ENCODE measurements around the gene SECISBP2.
"Not testable (repeated sequence)": the region's sequence is repeated elsewhere in the genome, so short reads cannot be mapped to it uniquely, and the experiment has no call there.

The SECISBP2 gene

GRCh38 chr9:89366711-89367110 is 48.4 kb downstream of the SECISBP2 start:
- no peak for DNase-seq (ENCODE audit: low spot score)

GRCh38 chr9:89367281-89367680 is 49.0 kb downstream of the SECISBP2 start:
- DNase-seq (ENCODE audit: low spot score): no peak

- DNase-seq (ENCODE audit: low spot score): no peak
These were observed 49.6 kb downstream of the SECISBP2 start for GRCh38 chr9:89367726-89368437.

GRCh38 chr9:89368550-89368949 is 50.2 kb downstream of the SECISBP2 start:
- no peak for DNase-seq (ENCODE audit: low spot score)

- DNase-seq (ENCODE audit: low spot score): no peak
These were observed 50.7 kb downstream of the SECISBP2 start for GRCh38 chr9:89368978-89369377.

GRCh38 chr9:89370593-89370992 is 52.3 kb downstream of the SECISBP2 start:
- no peak for DNase-seq (ENCODE audit: low spot score)

- not testable (repeated sequence) for DNase-seq (ENCODE audit: low spot score)
These were observed 53.5 kb downstream of the SECISBP2 start for GRCh38 chr9:89371791-89372190.

GRCh38 chr9:89372230-89372816 is 54.0 kb downstream of the SECISBP2 start:
- DNase-seq (ENCODE audit: low spot score): peak; percentile 43

GRCh38 chr9:89372979-89373378 is 54.7 kb downstream of the SECISBP2 start:
- DNase-seq (ENCODE audit: low spot score): no peak

- no peak for DNase-seq (ENCODE audit: low spot score)
These were observed 55.9 kb downstream of the SECISBP2 start for GRCh38 chr9:89374176-89374575.

GRCh38 chr9:89375191-89375760 is 57.0 kb downstream of the SECISBP2 start:
- peak; percentile 45 for DNase-seq (ENCODE audit: low spot score)

GRCh38 chr9:89376286-89376685 is 58.0 kb downstream of the SECISBP2 start:
- no peak for DNase-seq (ENCODE audit: low spot score)

GRCh38 chr9:89376741-89377351 is 58.5 kb downstream of the SECISBP2 start:
- no peak for DNase-seq (ENCODE audit: low spot score)

- no peak for DNase-seq (ENCODE audit: low spot score)
These were observed 59.1 kb downstream of the SECISBP2 start for GRCh38 chr9:89377411-89377810.

- no peak for DNase-seq (ENCODE audit: low spot score)
These were observed 60.2 kb downstream of the SECISBP2 start for GRCh38 chr9:89378541-89378940.

- DNase-seq (ENCODE audit: low spot score): no peak
These were observed 60.7 kb downstream of the SECISBP2 start for GRCh38 chr9:89379031-89379430.

GRCh38 chr9:89379508-89380115 is 61.3 kb downstream of the SECISBP2 start:
- no peak for DNase-seq (ENCODE audit: low spot score)

- no peak for DNase-seq (ENCODE audit: low spot score)
These were observed 62.4 kb downstream of the SECISBP2 start for GRCh38 chr9:89380437-89381307.

- DNase-seq (ENCODE audit: low spot score): no peak
These were observed 63.0 kb downstream of the SECISBP2 start for GRCh38 chr9:89381308-89381609.

GRCh38 chr9:89382026-89382986 is 64.0 kb downstream of the SECISBP2 start:
- DNase-seq (ENCODE audit: low spot score): no peak

Measured in NAMALWA (cell line).